A549 (cell line): ENCODE data around the gene MTSS2. TPM values are rescaled to one million over a fixed set of nuclear protein-coding genes. Genes with fewer than 3 reads are reported as not detected.
"Not testable (repeated sequence)": the region's sequence is repeated elsewhere in the genome, so short reads cannot be mapped to it uniquely, and the experiment has no call there.

Experiments
- ATAC-seq, 2 experiments: fragments of 200-7000 bp in 1 of 2; fragments of >200 bp in 1 of 2; cut with Nextera tagmentation in 1 of 2; cut with Tn5 transposase in 1 of 2; 3 replicates each; pipeline versions ENCODE4 v1.8.0 to v1.9.1; 2018 to 2020; ENCODE audit warnings: mild to moderate bottlenecking in 1 of 2, moderate library complexity in 1 of 2
- CTCF ChIA-PET: fragments of 300-600 bp; sonication (Branson Sonifier 250); formaldehyde crosslinking; extraction: SDS; loops from one replicate; lab custom pipeline; 2021; ENCODE audit warnings: antibody characterized with exemption, inconsistent platforms; lab: Yijun Ruan, JAX
- POLR2A ChIA-PET: fragments of 350-600 bp; formaldehyde crosslinking; extraction: SDS; loops from one replicate; lab custom pipeline; 2021; ENCODE audit warnings: antibody characterized with exemption, inconsistent platforms; lab: Yijun Ruan, JAX
- DNase-seq, 2 experiments: peaks; one replicate each; pipeline versions ENCODE4 v3.0.0 to v3.0.0-alpha.2; 2011 to 2016; ENCODE audit warnings: low read depth in 1 of 2, low spot score in 1 of 2
- FAIRE-seq: peaks from 2 replicates; lab custom pipeline; 2011; peaks lifted over from hg19 to GRCh38; lab: Jason Lieb, UNC
- H3K27ac ChIP-seq, 2 experiments: fragments of >200 bp; sonication (Bioruptor Twin); formaldehyde crosslinking; 3 replicates each; pipeline ENCODE4 v1.5.1; 2016 to 2017
- H3K4me1 ChIP-seq: fragments of >200 bp; sonication (Bioruptor Twin); formaldehyde crosslinking; 3 replicates; pipeline ENCODE4 v1.6.1; 2016
- H3K4me2 ChIP-seq: fragments of >200 bp; sonication (Bioruptor Twin); formaldehyde crosslinking; 3 replicates; pipeline ENCODE4 v1.6.1; 2016
- H3K4me3 ChIP-seq: fragments of >200 bp; sonication (Bioruptor Twin); formaldehyde crosslinking; 3 replicates; pipeline ENCODE4 v1.5.1; 2016
- H3K9me3 ChIP-seq: fragments of >200 bp; sonication (Bioruptor Twin); formaldehyde crosslinking; 3 replicates; pipeline ENCODE4 v1.6.1; 2016
- ATOH8 ChIP-seq: fragments of 250-450 bp; sonication (Bioruptor Pico); IDR thresholded peaks from 2 replicates; pipeline ENCODE4 v1.5.0; 2020; ENCODE audit warnings: low read depth, mild to moderate bottlenecking, moderate library complexity
- CBX2 ChIP-seq: fragments of 200-600 bp; sonication (generic); IDR thresholded peaks from 2 replicates; pipeline ENCODE4 v1.6.1; 2016; ENCODE audit warnings: low read depth, mild to moderate bottlenecking, borderline replicate concordance
- CBX8 ChIP-seq: fragments of 200-600 bp; sonication (generic); IDR thresholded peaks from 2 replicates; pipeline ENCODE4 v1.6.1; 2016
- CTCF ChIP-seq: fragments of >200 bp; sonication (Bioruptor Twin); formaldehyde crosslinking; IDR thresholded peaks from 3 replicates; pipeline ENCODE4 v1.5.1; 2016
- ELK1 ChIP-seq: fragments of 150-350 bp; IDR thresholded peaks from 2 replicates; pipeline ENCODE4 v1.6.1; 2014; ENCODE audit warnings: low read depth, mild to moderate bottlenecking, low read length
- FOSL2 ChIP-seq, 2 experiments: fragments of 450-650 bp in 1 of 2; fragments of >200 bp in 1 of 2; sonication (Bioruptor Twin) in 1 of 2; formaldehyde crosslinking; IDR thresholded peaks; 2 replicates each; pipeline versions ENCODE4 v1.5.0 to v1.6.1; 2016 to 2020; ENCODE audit warnings: mild to moderate bottlenecking in 1 of 2, moderate library complexity in 1 of 2
- HDAC2 ChIP-seq: fragments of 200-600 bp; sonication (generic); IDR thresholded peaks from 2 replicates; pipeline ENCODE4 v1.6.1; 2016
- KDM5A ChIP-seq: fragments of 200-600 bp; sonication (generic); IDR thresholded peaks from 2 replicates; pipeline ENCODE4 v1.6.1; 2016; ENCODE audit warnings: antibody characterized with exemption, mild to moderate bottlenecking
- MAX ChIP-seq: IDR thresholded peaks from 2 replicates; pipeline ENCODE4 v1.6.1; 2012
- NFE2L2 ChIP-seq: fragments of 150-350 bp; conservative IDR thresholded peaks from 2 replicates; pipeline ENCODE4 v1.6.1; 2014; ENCODE audit warnings: low read length
- NPAS2 ChIP-seq: fragments of 250-450 bp; sonication (Bioruptor Pico); IDR thresholded peaks from 2 replicates; pipeline ENCODE4 v1.8.0; 2022; ENCODE audit warnings: mild to moderate bottlenecking, moderate library complexity, borderline replicate concordance
- POLR2A ChIP-seq: IDR thresholded peaks from 2 replicates; pipeline ENCODE4 v1.6.1; 2012; ENCODE audit warnings: mild to moderate bottlenecking, low read length
- SREBF2 ChIP-seq: fragments of 450-650 bp; IDR thresholded peaks from 2 replicates; pipeline ENCODE4 v1.6.1; 2014; ENCODE audit warnings: mild to moderate bottlenecking, moderate library complexity
- TFCP2L1 ChIP-seq: fragments of 250-450 bp; sonication (Bioruptor Pico); IDR thresholded peaks from 2 replicates; pipeline ENCODE4 v1.5.0; 2021; ENCODE audit warnings: mild to moderate bottlenecking
- USF2 ChIP-seq: fragments of 450-650 bp; IDR thresholded peaks from 2 replicates; pipeline ENCODE4 v1.6.1; 2014; ENCODE audit warnings: antibody characterized with exemption
- ZC3H11A ChIP-seq: fragments of 450-650 bp; IDR thresholded peaks from 2 replicates; pipeline ENCODE4 v1.6.1; 2014; ENCODE audit warnings: antibody characterized with exemption, mild to moderate bottlenecking
- ZNF302 ChIP-seq: fragments of 250-450 bp; sonication (Bioruptor Pico); IDR thresholded peaks from 2 replicates; pipeline ENCODE4 v1.9.0; 2021; ENCODE audit warnings: inconsistent platforms, mild to moderate bottlenecking, moderate library complexity
- ZSCAN20 ChIP-seq: fragments of 250-450 bp; sonication (Bioruptor Pico); IDR thresholded peaks from 2 replicates; pipeline ENCODE4 v1.8.0; 2022; ENCODE audit warnings: mild to moderate bottlenecking, moderate library complexity
- WGBS: methylation state at CpG from one replicate; pipeline ENCODE4 v1.1.6; 2017; ENCODE audit errors: missing lambda C conversion rate; 5-methylcytosine and 5-hydroxymethylcytosine counted together
- polyA plus RNA-seq, 4 experiments: library from polyadenylated mRNA; depleted of rRNA in 3 of 4; stranded (reverse); fragments of >200 nt; fragmentation: RNase III in 1 of 4; extraction: RNeasy Plus Mini Kit Qiagen cat#74134 plus additional on column Dnase treatment in 1 of 4; gene quantifications; 2 replicates in 3 of 4; 3 replicates in 1 of 4; pipeline ENCODE4 v1.2.3, GENCODE V29; 2011 to 2017

MTSS2 gene
- polyA plus RNA-seq, 2 of the 4 experiments (the other 2 are of a cell fraction): 13.1 to 27.1 TPM

GRCh38 chr16:70676675-70677498, 9.0 kb downstream of the MTSS2 start (continued):
- TF ChIP-seq MAX: no peak
- TF ChIP-seq CBX2: no peak
- no peak for TF ChIP-seq SREBF2

- Histone ChIP-seq H3K4me2 (no peak overlapping the region), H3K9me3 (no peaks in the 10 kb centered on the region)
- no peak for ATAC-seq
- TF ChIP-seq ZNF302: no peak
- no peak for TF ChIP-seq NFE2L2
- TF ChIP-seq USF2: no peak
- TF ChIP-seq ZC3H11A: no peak
- TF ChIP-seq ZSCAN20 (CRISPR knock-in tag): no peak
- no peak for TF ChIP-seq HDAC2
- no peak for TF ChIP-seq ATOH8 (CRISPR knock-in tag)
- no peak for TF ChIP-seq CBX8
- no peak for TF ChIP-seq TFCP2L1 (CRISPR knock-in tag)
- no peak for TF ChIP-seq CTCF
- no peak for TF ChIP-seq SREBF2
- TF ChIP-seq, all 56 proteins: peak for 0
- FAIRE-seq: no peak
- ChIA-PET POLR2A (no interaction called here), CTCF (interaction anchor here (1.0 to 23.4 kb wide), 4 partner anchors 22 to 96 kb away, joined by 3 to 463 read pairs (median 47); no protein-coding TSS in a partner anchor)
- DNase-seq: no peak
- H3K27ac ChIP-seq: peak overlapping the region in 1 of 2 experiments; percentile 65; a peak in 3 of 6 replicates
- 92% methylated on average over 7 of the region's 7 CpGs for WGBS
- peaks cover 16% of the 10 kb centered on the region for H3K4me1 ChIP-seq
- H3K4me3 ChIP-seq: no peak overlapping the region
Observed at GRCh38 chr16:70675851-70676513, 9.9 kb downstream of the MTSS2 start.

GRCh38 chr16:70674221-70675014, 11.4 kb downstream of the MTSS2 start:
- no peaks in the 10 kb centered on the region for H3K9me3 ChIP-seq
- CTCF ChIA-PET: interaction anchor here (2.3 to 23.4 kb wide), 2 partner anchors 20 to 97 kb away, joined by 6 to 463 read pairs; no protein-coding TSS in a partner anchor
- TF ChIP-seq ELK1 (no peak), KDM5A (no peak), FOSL2 (IDR thresholded peaks at IDR 0.05) (no peak), FOSL2 (CRISPR knock-in tag; IDR thresholded peaks at IDR 0.05) (no peak), SREBF2 (no peak), POLR2A (no peak), NPAS2 (CRISPR knock-in tag) (no peak), ZC3H11A (no peak), CTCF (no peak)
- TF ChIP-seq, all 56 proteins: peak for 0
- no peak for FAIRE-seq
- WGBS: 89% methylated on average over 18 of the region's 18 CpGs
- no peak overlapping the region for H3K27ac ChIP-seq
- no peak overlapping the region for H3K4me2 ChIP-seq
- ATAC-seq: no peak; a peak in 1 of 6 replicates
- POLR2A ChIA-PET: no interaction called here
- H3K4me3 ChIP-seq: no peak overlapping the region
- 0 out of 3 replicates have a peak, but pooled peaks cover 6% of the 10 kb centered on the region for H3K4me1 ChIP-seq
- no peak for DNase-seq

- ATAC-seq, POLR2A ChIA-PET, H3K4me3 ChIP-seq, H3K4me1 ChIP-seq, H3K4me2 ChIP-seq, FAIRE-seq, H3K27ac ChIP-seq, H3K9me3 ChIP-seq, DNase-seq: not testable (repeated sequence)
- CTCF ChIA-PET: interaction anchor here (0.9 to 23.4 kb wide), 3 partner anchors 9 to 101 kb away, joined by 4 to 463 read pairs (median 8); no protein-coding TSS in a partner anchor
- 91% methylated on average over 4 of the region's 4 CpGs for WGBS
Observed at GRCh38 chr16:70670938-70671337, 14.9 kb downstream of the MTSS2 start.
